NB4 (cell line): Measurements from ENCODE around the gene POLL.

ENCODE experiments used
- CTCF ChIP-seq: IDR thresholded peaks from one replicate; pipeline ENCODE4 v1.5.1; 2012; ENCODE audit warnings: low read depth, low read length
- MAX ChIP-seq: IDR thresholded peaks from 2 replicates; pipeline ENCODE4 v1.6.1; 2011; ENCODE audit warnings: low read depth, low read length
- POLR2A ChIP-seq: IDR thresholded peaks from 2 replicates; pipeline ENCODE4 v1.6.1; 2011; ENCODE audit warnings: mild to moderate bottlenecking; ENCODE audit not compliant: insufficient read length; ENCODE audit errors: extremely low read depth

DNA sequence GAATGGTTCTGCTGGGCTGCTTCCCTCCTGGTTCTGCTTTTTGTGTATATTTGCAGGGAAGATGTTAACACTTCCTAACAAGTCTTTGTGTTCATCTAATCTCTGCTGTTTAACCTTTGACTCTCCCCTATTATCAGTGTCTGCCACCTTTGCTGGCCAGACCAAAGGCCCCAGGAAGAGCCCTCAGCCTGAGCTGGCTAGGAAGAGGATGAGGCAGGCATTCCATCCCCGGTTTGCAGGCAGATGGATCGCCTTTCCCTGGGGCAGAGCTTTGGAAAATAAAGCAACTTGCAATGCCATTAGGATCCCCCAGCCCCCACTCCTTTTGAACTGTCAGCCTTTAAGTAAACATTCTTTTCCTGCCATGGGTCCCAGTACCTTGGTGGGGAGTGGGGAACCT lies 19.1 kb upstream of the POLL start:
- no peak for TF ChIP-seq CTCF
- no peak for TF ChIP-seq POLR2A
- TF ChIP-seq MAX = no peak
